Endothelial cell of umbilical vein (primary cell): ENCODE results near the gene ATP1B3. TPM values are rescaled to one million over a fixed set of nuclear protein-coding genes. Genes with fewer than 3 reads are reported as not detected.

Experiments used
- BruUV-seq: library from RNA; stranded (reverse); fragments of 400-500 nt; replicated peaks from 2 replicates; lab custom pipeline; 2021; lab: Mats Ljungman, UMichigan
- CTCF ChIA-PET: fragments of 300-600, 350-600 bp; sonication (Branson Sonifier 250); formaldehyde crosslinking; loops from one replicate; lab custom pipeline; 2021; ENCODE audit warnings: antibody characterized with exemption, inconsistent platforms; lab: Charles Lee
- POLR2A ChIA-PET: fragments of 300-600, 350-600 bp; sonication (Branson Sonifier 250); formaldehyde crosslinking; loops from one replicate; lab custom pipeline; 2021; ENCODE audit warnings: antibody characterized with exemption, inconsistent platforms; lab: Charles Lee
- DNase-seq: peaks from one replicate; pipeline ENCODE4 v3.0.0-alpha.2; 2011; ENCODE audit warnings: low read depth, low spot score
- FAIRE-seq: peaks from 2 replicates; lab custom pipeline; 2011; peaks lifted over from hg19 to GRCh38; lab: Jason Lieb, UNC
- H2AFZ ChIP-seq: 2 replicates; pipeline ENCODE4 v1.6.0; 2012; ENCODE audit warnings: low read depth, low read length, control low read depth, inconsistent platforms
- H3K27ac ChIP-seq: 2 replicates; pipeline ENCODE4 v1.5.1; 2011; ENCODE audit warnings: low read depth, mild to moderate bottlenecking, control low read depth, low read length, moderate library complexity; ENCODE audit not compliant: insufficient read depth
- H3K27me3 ChIP-seq, 2 experiments: 2 replicates each; pipeline versions ENCODE4 v1.6.0 to v1.6.1; 2011; ENCODE audit warnings: low read length in 2 of 2, mixed read lengths in 1 of 2; ENCODE audit not compliant: control insufficient read depth in 2 of 2, insufficient read depth in 2 of 2
- H3K36me3 ChIP-seq, 2 experiments: 2 replicates in 1 of 2; 3 replicates in 1 of 2; pipeline ENCODE4 v1.5.1; 2011; ENCODE audit warnings: low read length in 2 of 2, mild to moderate bottlenecking in 1 of 2, moderate library complexity in 1 of 2; ENCODE audit not compliant: control insufficient read depth in 2 of 2, insufficient read depth in 2 of 2; ENCODE audit errors: extremely low read depth in 1 of 2
- H3K4me1 ChIP-seq: 3 replicates; pipeline ENCODE4 v1.5.1; 2011; ENCODE audit warnings: mild to moderate bottlenecking, low read length; ENCODE audit not compliant: control insufficient read depth, insufficient read depth; ENCODE audit errors: extremely low read depth
- H3K4me2 ChIP-seq: 2 replicates; pipeline ENCODE4 v1.6.1; 2011; ENCODE audit warnings: low read length, control low read depth, mixed read lengths; ENCODE audit not compliant: insufficient read depth
- H3K4me3 ChIP-seq, 3 experiments: fragments of 200-600 bp in 1 of 3; sonication (generic), shearing (Covaris generic) in 1 of 3; replicated peaks in 1 of 3; 2 replicates each; pipeline ENCODE4 v1.5.1; 2011 to 2016; ENCODE audit warnings: control low read depth in 3 of 3, low read length in 3 of 3, mild to moderate bottlenecking in 2 of 3, inconsistent platforms in 1 of 3, low read depth in 1 of 3, moderate library complexity in 1 of 3; ENCODE audit not compliant: insufficient read depth in 1 of 3
- H3K79me2 ChIP-seq: 2 replicates; pipeline ENCODE4 v1.6.0; 2012; ENCODE audit warnings: low read length, inconsistent platforms; ENCODE audit not compliant: control insufficient read depth, insufficient read depth
- H3K9ac ChIP-seq: replicated peaks from 2 replicates; pipeline ENCODE3; 2011; ENCODE audit warnings: low read length, control low read depth; ENCODE audit not compliant: insufficient read depth; ENCODE audit errors: extremely low read depth
- H3K9me1 ChIP-seq: replicated peaks from 3 replicates; pipeline ENCODE4 v1.6.0; 2011; ENCODE audit warnings: mild to moderate bottlenecking, low read length; ENCODE audit not compliant: control insufficient read depth, insufficient read depth; ENCODE audit errors: extremely low read depth
- H3K9me3 ChIP-seq: replicated peaks from 2 replicates; pipeline ENCODE4 v1.5.1; 2012; ENCODE audit warnings: low read length, inconsistent platforms; ENCODE audit not compliant: control insufficient read depth, insufficient read depth
- H4K20me1 ChIP-seq: replicated peaks from 2 replicates; pipeline ENCODE3; 2011; ENCODE audit warnings: mild to moderate bottlenecking, low read length; ENCODE audit not compliant: control insufficient read depth, insufficient read depth; ENCODE audit errors: extremely low read depth
- EZH2 ChIP-seq: IDR thresholded peaks from 2 replicates; pipeline ENCODE4 v1.6.1; 2012; ENCODE audit warnings: borderline replicate concordance, low read depth, mild to moderate bottlenecking, moderate library complexity, low read length, inconsistent platforms; ENCODE audit not compliant: severe bottlenecking
- FOS ChIP-seq: IDR thresholded peaks from 2 replicates; pipeline ENCODE4 v1.6.1; 2011; ENCODE audit warnings: mild to moderate bottlenecking, low read length, moderate library complexity, borderline replicate concordance; ENCODE audit not compliant: insufficient read depth
- GATA2 ChIP-seq: IDR thresholded peaks from 2 replicates; pipeline ENCODE4 v1.7.0; 2011; ENCODE audit warnings: low read depth, mild to moderate bottlenecking, moderate library complexity, mixed read lengths, low read length; ENCODE audit not compliant: insufficient read length, insufficient read depth
- JUN ChIP-seq: IDR thresholded peaks from 2 replicates; pipeline ENCODE4 v1.6.1; 2011; ENCODE audit warnings: borderline replicate concordance, low read depth; ENCODE audit not compliant: insufficient read length, insufficient read depth
- MAX ChIP-seq: IDR thresholded peaks from 2 replicates; pipeline ENCODE4 v1.6.1; 2011; ENCODE audit not compliant: insufficient read depth, insufficient read length
- POLR2A ChIP-seq: IDR thresholded peaks from 2 replicates; pipeline ENCODE4 v1.6.1; 2012; ENCODE audit warnings: low read depth, mild to moderate bottlenecking, control low read depth, low read length
- POLR2AphosphoS5 ChIP-seq: IDR thresholded peaks from 2 replicates; pipeline ENCODE4 v1.6.1; 2012; ENCODE audit warnings: low read depth, mild to moderate bottlenecking, control low read depth, low read length, moderate library complexity; ENCODE audit not compliant: insufficient read depth
- dilution Hi-C: fragments of 300-500 bp; cut with MboI; formaldehyde crosslinking; loops from one replicate; pipeline ENCODE4 v1.15.0; 2019; ENCODE audit warnings: low sequenced_read_pairs; ENCODE audit not compliant: extremely low pct_ligation_motif_present
- intact Hi-C: fragments of 100-400 bp; cut with micrococcal nuclease; formaldehyde crosslinking; loops from one replicate; pipeline ENCODE4 v1.10.0; 2022
- polyA plus RNA-seq, 4 experiments: library from polyadenylated mRNA; depleted of rRNA in 3 of 4; stranded (reverse) in 3 of 4; unstranded in 1 of 4; fragments of >200 nt; gene quantifications; 2 replicates each; pipeline versions ENCODE4 v1.2.1 to v1.2.3, GENCODE V29; 2011 to 2012; ENCODE audit warnings: missing spikeins in 1 of 4
- total RNA-seq: library from RNA; stranded (reverse); gene quantifications from 2 replicates; pipeline ENCODE4 v1.2.3, GENCODE V29; 2021
- TF ChIP-seq, protein P1 (sequence below), 2 donors: IDR thresholded peaks; 1 replicate in 1 of 2; 2 replicates in 1 of 2; pipeline ENCODE4 v1.5.1; 2011; ENCODE audit warnings: low read length in 2 of 2, mild to moderate bottlenecking in 2 of 2, moderate library complexity in 2 of 2, control low read depth in 1 of 2, inconsistent platforms in 1 of 2, low read depth in 1 of 2; ENCODE audit not compliant: insufficient read depth in 1 of 2; ENCODE audit errors: extremely low read depth in 1 of 2

The ATP1B3 gene
- total and polyA plus RNA-seq, 2 donors (not counting 3 experiments of a cell fraction or from before 2014, with no cell fraction given) = 227 to 279 TPM

DNA sequence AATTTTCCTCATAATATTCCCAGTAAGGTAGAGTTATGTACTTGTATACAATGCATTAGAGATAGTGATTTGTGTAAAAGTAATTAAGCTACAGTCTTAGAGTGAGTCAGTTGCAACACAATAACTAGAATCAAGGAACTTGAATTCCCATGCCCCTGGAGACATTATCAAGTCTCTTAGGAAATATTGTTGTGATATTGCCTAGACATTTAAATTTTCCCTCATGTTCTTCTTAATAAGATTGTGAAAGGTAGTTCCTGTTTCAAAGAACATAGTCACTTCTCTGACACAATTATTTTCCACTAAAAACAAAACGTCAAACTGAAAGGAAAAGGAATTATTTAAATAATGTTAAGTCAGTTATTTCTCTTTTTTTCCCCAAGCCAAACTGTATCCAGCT, 13.0 kb upstream of the ATP1B3 start:
- CTCF ChIA-PET = no interaction called here
- no peak overlapping the region for H3K4me3 ChIP-seq
- no peaks in the 10 kb centered on the region for H4K20me1 ChIP-seq
- H3K79me2 ChIP-seq = no peaks in the 10 kb centered on the region
- intact Hi-C loops = no loop called here
- peaks cover 19% of the 10 kb centered on the region for H3K4me1 ChIP-seq
- H3K9me3 ChIP-seq = no peaks in the 10 kb centered on the region
- no peaks in the 10 kb centered on the region for H3K9me1 ChIP-seq
- POLR2A ChIA-PET = no interaction called here
- H3K27ac ChIP-seq = no peak overlapping the region
- BruUV-seq = no TSS peak
- FAIRE-seq (peak; percentile 8), DNase-seq (peak; percentile 30)
- H3K27me3 ChIP-seq = no peaks in the 10 kb centered on the region
- TF ChIP-seq FOS = no peak
- TF ChIP-seq, protein P1, sequence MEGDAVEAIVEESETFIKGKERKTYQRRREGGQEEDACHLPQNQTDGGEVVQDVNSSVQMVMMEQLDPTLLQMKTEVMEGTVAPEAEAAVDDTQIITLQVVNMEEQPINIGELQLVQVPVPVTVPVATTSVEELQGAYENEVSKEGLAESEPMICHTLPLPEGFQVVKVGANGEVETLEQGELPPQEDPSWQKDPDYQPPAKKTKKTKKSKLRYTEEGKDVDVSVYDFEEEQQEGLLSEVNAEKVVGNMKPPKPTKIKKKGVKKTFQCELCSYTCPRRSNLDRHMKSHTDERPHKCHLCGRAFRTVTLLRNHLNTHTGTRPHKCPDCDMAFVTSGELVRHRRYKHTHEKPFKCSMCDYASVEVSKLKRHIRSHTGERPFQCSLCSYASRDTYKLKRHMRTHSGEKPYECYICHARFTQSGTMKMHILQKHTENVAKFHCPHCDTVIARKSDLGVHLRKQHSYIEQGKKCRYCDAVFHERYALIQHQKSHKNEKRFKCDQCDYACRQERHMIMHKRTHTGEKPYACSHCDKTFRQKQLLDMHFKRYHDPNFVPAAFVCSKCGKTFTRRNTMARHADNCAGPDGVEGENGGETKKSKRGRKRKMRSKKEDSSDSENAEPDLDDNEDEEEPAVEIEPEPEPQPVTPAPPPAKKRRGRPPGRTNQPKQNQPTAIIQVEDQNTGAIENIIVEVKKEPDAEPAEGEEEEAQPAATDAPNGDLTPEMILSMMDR (IDR thresholded peaks at IDR 0.05; ENCODE audit: extremely low read depth in 1 of 2, insufficient read depth in 1 of 2, low read depth in 1 of 2, low read length in 2 of 2) = no peak
- no peak for TF ChIP-seq EZH2
- no peak for TF ChIP-seq GATA2
- no peak for TF ChIP-seq POLR2AphosphoS5
- no peak for TF ChIP-seq MAX
- TF ChIP-seq JUN = no peak
- TF ChIP-seq POLR2A = no peak
- no peak overlapping the region for H3K4me2 ChIP-seq
- no peak overlapping the region for H3K9ac ChIP-seq
- no peaks in the 10 kb centered on the region for H3K36me3 ChIP-seq
- no peak overlapping the region for H2AFZ ChIP-seq
- dilution Hi-C loops = no loop called here
